GM12873 (cell line): ENCODE results near the gene ATG16L1.

Experiments
- TF ChIP-seq, protein P1 (sequence below): IDR thresholded peaks from 2 replicates; pipeline ENCODE4 v1.5.1; 2012; ENCODE audit warnings: low read depth, mild to moderate bottlenecking, moderate library complexity, low read length, control low read depth; ENCODE audit not compliant: insufficient read depth; ENCODE audit errors: missing control alignments

Gene ATG16L1

DNA sequence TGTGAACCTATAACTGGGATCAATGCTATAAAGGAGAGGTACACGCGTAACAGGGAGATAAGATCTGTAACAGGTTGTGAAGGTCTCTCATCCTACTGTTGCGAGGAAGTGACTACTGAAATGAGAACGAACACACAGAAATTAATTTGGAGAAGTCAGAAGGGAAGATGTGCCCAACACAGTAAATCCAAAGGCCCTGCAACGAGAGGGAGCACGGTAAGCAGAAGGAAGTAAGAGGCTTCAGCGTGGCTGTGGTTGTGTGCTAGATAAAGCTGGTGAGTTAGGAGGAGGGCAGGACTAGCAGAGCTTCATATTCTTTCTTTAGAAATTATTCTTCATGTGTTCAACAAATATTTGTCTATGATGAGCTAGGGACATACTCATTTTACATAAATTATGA is 2.5 kb upstream of the ATG16L1 start:
- TF ChIP-seq, protein P1, sequence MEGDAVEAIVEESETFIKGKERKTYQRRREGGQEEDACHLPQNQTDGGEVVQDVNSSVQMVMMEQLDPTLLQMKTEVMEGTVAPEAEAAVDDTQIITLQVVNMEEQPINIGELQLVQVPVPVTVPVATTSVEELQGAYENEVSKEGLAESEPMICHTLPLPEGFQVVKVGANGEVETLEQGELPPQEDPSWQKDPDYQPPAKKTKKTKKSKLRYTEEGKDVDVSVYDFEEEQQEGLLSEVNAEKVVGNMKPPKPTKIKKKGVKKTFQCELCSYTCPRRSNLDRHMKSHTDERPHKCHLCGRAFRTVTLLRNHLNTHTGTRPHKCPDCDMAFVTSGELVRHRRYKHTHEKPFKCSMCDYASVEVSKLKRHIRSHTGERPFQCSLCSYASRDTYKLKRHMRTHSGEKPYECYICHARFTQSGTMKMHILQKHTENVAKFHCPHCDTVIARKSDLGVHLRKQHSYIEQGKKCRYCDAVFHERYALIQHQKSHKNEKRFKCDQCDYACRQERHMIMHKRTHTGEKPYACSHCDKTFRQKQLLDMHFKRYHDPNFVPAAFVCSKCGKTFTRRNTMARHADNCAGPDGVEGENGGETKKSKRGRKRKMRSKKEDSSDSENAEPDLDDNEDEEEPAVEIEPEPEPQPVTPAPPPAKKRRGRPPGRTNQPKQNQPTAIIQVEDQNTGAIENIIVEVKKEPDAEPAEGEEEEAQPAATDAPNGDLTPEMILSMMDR: no peak

DNA sequence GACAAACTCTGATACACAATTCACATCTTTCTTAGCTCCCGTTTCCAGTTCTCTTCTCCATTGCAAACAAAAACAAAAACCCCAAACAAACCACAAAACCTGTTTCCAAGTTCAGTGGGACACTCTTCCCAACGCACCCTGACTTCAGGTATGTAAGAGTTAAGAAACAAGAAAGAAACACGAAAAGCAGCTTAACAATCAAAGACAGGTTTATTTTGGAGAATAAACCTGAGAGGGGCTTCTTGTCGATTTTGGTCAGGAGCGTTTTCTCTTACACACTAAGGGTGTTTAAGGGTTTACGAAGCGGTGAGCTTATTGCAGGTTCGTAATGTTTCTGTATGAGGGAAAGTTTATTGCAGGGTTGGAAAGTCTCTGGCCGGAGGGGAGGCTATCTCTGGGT is 905 bp upstream of the ATG16L1 start:
- TF ChIP-seq, protein P1: no peak

DNA sequence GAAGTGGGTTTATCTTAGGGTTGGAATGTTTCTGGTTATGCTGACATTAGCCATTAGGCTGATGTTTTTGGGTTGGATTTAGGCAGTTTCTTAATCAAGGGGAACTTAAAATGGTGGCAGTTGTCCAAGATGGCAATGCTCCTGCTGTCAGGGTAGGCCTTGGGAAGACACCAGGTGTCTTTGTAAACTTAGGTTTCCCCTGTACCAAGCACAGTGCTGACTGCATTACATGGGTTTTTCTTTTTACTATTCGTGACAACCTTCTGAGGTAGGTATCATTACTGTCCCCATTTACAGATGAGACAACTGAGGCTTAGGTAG is 528 bp upstream of the ATG16L1 start:
- TF ChIP-seq, protein P1: no peak

DNA sequence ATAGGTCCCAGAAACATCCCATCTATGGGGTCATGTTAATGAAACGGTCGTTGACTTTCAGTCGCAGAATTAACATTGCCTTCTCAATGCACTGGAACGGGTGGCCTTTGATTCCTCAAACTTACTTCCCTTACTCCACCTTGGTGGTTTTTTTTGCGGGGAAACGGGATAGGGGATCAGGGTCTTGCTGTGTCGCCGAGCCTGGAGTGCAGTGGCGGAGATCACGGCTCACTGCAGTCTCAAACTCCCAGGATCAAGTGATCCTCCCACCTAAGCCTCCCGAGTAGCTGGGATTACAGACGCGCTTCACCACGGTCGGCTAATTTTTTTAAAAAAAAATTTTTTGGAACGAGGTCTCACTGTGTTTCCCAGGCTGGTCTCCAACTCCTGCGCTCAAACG is 754 bp downstream of the ATG16L1 start:
- TF ChIP-seq, protein P1: no peak

DNA sequence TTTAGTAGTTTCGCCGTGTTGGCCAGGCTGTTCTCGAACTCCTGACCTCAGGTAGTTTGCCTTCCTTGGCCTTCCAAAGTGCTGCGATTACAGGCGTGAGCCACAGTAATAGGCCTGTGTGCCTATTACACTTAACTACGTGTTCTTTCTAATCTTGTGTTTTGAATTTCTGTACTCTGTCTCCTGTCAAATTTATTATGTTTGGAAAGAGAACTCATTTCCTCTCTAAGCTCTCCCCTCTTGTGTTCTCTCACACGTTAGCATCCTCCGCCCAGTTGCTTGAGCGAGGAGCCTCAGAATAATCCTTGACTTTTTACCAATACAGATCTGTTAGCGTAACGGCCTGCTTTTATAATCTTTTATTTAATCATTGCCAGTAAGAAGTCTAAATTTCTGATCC is 3.7 kb downstream of the ATG16L1 start:
- TF ChIP-seq, protein P1: no peak

DNA sequence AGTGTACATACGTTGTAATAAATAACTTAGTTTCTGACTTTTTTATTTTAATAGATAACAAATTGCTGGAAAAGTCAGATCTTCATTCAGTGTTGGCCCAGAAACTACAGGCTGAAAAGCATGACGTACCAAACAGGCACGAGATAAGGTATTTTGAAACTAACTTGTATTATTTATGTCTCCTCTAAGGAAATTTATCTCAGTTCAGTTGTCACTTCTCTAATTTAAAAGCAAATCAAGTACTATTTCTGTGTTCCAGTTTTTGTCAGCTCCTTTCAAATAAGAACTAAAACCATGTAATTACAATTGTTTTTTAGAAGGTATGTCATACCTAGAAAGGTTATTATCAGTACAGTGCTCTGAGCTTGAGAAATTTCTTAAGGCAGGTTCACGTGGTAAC is 4.6 kb downstream of the ATG16L1 start:
- TF ChIP-seq, protein P1: no peak

DNA sequence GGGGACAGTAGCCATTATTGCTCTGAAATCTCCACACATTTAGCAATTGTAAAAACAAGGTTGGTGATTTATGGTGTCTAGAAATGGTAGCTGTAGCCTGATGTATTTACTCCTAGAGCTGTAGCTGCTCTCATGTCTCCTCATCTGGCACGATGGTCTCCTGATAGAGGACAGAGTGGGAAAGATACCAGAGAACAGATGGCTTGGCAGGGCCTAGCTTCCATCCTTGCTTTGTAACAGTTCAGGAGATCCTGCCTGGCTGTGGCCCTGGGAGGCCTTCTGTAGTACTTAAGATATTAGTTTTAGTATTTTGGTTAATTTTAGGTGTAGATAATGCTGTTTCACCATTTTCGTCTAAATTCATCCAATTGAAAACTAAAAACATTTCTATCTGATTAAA is 6.7 kb downstream of the ATG16L1 start:
- TF ChIP-seq, protein P1: no peak

DNA sequence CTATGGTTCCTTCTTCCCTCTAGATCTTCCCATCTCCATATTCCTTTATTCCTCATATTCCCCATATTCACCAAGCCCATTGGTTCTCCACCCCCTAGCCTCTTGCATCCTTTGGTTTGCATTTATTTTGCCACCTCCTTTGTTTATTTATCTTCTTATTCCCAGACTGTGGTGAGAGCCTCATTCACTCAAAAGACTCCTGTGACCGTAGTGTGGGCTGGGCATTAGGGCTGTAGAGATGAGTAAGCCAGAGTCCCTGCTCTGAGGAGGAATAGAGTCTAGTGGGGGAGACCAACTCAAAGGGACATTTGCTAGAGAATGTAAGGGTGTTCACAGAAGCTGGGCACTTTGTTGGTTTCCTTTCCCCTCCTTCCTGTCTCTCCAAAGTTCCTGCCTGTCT is 8.3 kb downstream of the ATG16L1 start:
- TF ChIP-seq, protein P1: no peak
